ENCODE measurements around the gene SMLR1. TPM values are rescaled to one million over a fixed set of nuclear protein-coding genes. Genes with fewer than 3 reads are reported as not detected.

SMLR1 gene
- polyA plus RNA-seq, 1 experiment = not detected

DNA sequence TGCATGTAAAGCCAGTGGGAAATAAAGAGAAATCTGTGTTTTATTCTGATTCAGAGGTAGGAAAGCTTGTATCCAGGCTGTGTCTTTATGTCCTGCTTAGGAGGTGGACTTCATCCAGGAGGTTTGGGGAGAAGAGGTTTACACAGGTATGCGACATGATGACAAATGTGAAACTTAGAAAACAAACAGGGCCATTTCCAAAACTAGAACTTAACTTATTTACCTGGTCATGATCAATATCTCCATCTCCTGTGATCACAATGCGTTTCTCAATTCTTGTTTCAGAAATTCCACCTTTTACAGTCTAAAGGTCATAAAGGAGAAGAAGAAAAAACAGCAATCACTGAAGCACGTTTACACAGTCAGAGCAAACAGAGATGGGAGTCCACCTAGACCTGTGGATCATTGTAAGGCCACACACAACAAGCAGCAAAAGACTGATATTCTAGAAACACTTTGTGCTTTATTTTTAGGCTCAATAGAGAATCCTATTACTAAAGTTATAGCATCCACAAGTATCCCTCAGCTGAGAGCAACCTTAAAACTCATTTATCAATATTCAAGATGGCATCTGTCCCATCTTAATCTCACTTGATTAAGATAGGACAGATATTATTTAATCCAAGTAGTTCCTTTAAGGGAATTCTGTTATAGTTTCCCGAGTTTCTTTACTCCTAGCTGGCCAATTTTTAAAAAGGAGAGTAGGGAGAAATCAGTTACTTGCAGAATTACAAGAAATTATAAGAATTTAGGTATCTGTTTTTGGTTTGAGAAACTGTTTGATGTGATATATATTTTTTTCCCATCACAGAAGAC lies 36.4 kb downstream of the SMLR1 start:
- TF ChIP-seq, protein P1, sequence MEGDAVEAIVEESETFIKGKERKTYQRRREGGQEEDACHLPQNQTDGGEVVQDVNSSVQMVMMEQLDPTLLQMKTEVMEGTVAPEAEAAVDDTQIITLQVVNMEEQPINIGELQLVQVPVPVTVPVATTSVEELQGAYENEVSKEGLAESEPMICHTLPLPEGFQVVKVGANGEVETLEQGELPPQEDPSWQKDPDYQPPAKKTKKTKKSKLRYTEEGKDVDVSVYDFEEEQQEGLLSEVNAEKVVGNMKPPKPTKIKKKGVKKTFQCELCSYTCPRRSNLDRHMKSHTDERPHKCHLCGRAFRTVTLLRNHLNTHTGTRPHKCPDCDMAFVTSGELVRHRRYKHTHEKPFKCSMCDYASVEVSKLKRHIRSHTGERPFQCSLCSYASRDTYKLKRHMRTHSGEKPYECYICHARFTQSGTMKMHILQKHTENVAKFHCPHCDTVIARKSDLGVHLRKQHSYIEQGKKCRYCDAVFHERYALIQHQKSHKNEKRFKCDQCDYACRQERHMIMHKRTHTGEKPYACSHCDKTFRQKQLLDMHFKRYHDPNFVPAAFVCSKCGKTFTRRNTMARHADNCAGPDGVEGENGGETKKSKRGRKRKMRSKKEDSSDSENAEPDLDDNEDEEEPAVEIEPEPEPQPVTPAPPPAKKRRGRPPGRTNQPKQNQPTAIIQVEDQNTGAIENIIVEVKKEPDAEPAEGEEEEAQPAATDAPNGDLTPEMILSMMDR (IDR thresholded peaks at IDR 0.05; ENCODE audit: insufficient read depth, low read depth, low read length) = no peak
- Histone ChIP-seq H3K36me3 (ENCODE audit: control insufficient read depth, insufficient read depth, low read length) (no peaks in the 10 kb centered on the region; the same call in 1 of the 2 replicates), H3K4me3 (ENCODE audit: low read depth, low read length) (no peak overlapping the region), H3K27me3 (ENCODE audit: control insufficient read depth, insufficient read depth, low read length) (no peaks in the 10 kb centered on the region)
- ChIA-PET CTCF (interaction anchor here (0.8 to 1.9 kb wide), 3 partner anchors 9 to 21 kb away, joined by 3 to 11 read pairs (median 3); no protein-coding TSS in a partner anchor), POLR2A (no interaction called here)
- DNase-seq (ENCODE audit: low read depth) = no peak

DNA sequence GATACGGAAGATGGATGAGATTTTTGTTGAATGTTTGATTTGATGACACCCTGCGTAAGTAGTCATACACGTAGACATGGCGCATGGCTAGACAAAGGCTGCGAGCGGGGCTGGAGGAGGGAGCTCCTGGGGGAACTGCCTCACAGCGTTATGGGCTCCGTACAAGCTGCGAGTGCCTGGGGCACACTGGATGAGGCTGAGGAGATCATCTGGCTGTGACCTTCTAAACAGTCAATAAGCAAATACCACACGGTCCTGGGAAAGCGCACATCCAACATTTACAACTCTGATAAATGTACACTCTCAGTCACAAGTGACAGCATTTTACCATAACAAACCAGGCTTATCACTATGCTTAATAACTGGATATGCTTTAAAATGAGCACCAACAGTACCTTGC lies 37.1 kb downstream of the SMLR1 start:
- H3K27me3 ChIP-seq (ENCODE audit: control insufficient read depth, insufficient read depth, low read length) = no peaks in the 10 kb centered on the region
- ChIA-PET CTCF (interaction anchor here (1.9 kb wide), 1 partner anchor 8 kb away, joined by 11 read pairs; no protein-coding TSS in a partner anchor), POLR2A (no interaction called here)
- H3K36me3 ChIP-seq (ENCODE audit: control insufficient read depth, insufficient read depth, low read length) = no peaks in the 10 kb centered on the region; the same call in 1 of the 2 replicates
- no peak for DNase-seq (ENCODE audit: low read depth)
- H3K4me3 ChIP-seq (ENCODE audit: low read depth, low read length) = no peak overlapping the region
- TF ChIP-seq, protein P1 (IDR thresholded peaks at IDR 0.05; ENCODE audit: insufficient read depth, low read depth, low read length) = no peak

DNA sequence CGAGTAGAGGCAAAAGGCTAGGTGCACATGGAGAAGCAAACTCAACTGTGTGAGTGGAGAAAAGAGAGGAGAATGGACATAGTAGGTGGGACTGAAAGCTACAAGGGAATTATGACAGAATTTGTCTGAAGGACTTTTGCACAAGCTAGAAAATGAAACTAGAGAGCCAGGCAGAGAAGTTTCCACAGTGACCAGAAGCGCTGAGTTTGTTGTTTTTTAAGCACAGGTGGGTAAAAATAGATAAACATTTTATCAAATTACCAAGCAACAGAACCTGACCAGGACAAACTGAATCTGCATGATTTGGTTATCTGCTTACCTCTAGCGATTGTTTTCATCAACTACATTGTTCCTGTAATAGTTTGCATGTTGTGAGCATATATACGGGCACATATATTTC lies 38.6 kb downstream of the SMLR1 start:
- no peak for DNase-seq (ENCODE audit: low read depth)
- TF ChIP-seq, protein P1 (IDR thresholded peaks at IDR 0.05; ENCODE audit: insufficient read depth, low read depth, low read length) = no peak
- H3K27me3 ChIP-seq (ENCODE audit: control insufficient read depth, insufficient read depth, low read length) = no peaks in the 10 kb centered on the region
- ChIA-PET POLR2A (no interaction called here), CTCF (no interaction called here)
- H3K36me3 ChIP-seq (ENCODE audit: control insufficient read depth, insufficient read depth, low read length) = no peaks in the 10 kb centered on the region; the same call in 1 of the 2 replicates
- no peak overlapping the region for H3K4me3 ChIP-seq (ENCODE audit: low read depth, low read length)

DNA sequence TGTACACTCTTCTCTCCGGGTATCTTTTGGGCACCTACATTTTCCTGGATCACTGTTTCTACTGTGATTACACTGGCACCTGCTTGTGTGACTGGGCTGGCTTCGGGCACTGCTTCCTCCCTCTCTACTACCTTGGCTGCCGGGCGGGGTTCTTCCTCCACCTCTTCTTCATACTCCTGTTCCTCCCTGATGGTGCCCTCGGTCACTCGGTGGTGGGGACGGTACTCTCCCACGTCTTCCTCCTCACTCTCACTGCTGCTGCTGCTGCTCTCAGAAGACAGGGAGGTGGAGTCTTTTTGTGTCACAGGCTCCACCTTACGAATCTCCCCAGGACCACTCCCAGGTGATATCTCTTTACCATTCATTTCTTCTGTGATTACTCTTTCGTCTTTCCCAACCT lies 42.5 kb downstream of the SMLR1 start:
- no peaks in the 10 kb centered on the region for H3K27me3 ChIP-seq (ENCODE audit: control insufficient read depth, insufficient read depth, low read length)
- POLR2A ChIA-PET = no interaction called here
- TF ChIP-seq, protein P1 (IDR thresholded peaks at IDR 0.05; ENCODE audit: insufficient read depth, low read depth, low read length) = no peak

DNA sequence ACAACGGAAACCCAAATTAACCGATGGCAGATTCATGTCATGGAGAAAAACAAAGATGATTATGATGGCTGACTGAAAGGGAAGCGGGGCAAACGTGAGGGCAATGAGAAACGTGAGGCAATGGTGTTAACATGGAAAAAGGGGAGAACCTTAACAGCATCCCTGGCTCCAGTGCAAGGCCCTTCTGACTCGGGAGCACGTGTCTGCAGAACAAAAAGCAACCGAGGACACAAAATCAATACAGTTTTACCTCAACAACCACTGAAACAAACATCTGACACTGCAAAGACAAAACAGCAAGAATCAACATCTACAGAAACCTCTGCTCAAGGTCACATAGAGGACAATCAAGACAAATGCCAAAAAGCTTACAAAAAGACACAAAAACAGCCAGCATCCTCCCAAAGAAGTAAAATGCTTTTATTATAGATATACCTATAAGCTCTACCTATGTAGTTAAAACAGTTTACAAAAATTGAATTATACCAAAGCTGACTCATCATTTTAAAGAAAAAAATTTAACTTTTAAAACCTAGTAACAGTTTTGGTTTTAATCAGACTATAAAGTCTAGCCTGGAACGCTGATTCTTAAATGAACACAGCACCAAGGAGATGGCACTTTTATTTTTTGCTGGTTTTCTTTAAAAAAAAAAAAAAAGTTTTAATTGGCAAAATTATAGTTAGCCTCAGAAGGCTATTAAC lies 43.1 kb downstream of the SMLR1 start:
- TF ChIP-seq, protein P1 (IDR thresholded peaks at IDR 0.05; ENCODE audit: insufficient read depth, low read depth, low read length) = no peak
- Histone ChIP-seq H3K4me3 (ENCODE audit: low read depth, low read length) (no peak overlapping the region), H3K36me3 (ENCODE audit: control insufficient read depth, insufficient read depth, low read length) (no peaks in the 10 kb centered on the region), H3K27me3 (ENCODE audit: control insufficient read depth, insufficient read depth, low read length) (no peaks in the 10 kb centered on the region)
- DNase-seq (ENCODE audit: low read depth) = no peak
- ChIA-PET CTCF (interaction anchor here (0.8 to 3.2 kb wide), 8 partner anchors 11 to 823 kb away, joined by 3 to 28 read pairs (median 4); no protein-coding TSS in a partner anchor), POLR2A (no interaction called here)

More for the DNA sequence above, 42.5 kb downstream of the SMLR1 start:
- no peak for DNase-seq (ENCODE audit: low read depth)
- H3K4me3 ChIP-seq (ENCODE audit: low read depth, low read length) = no peak overlapping the region
- no peaks in the 10 kb centered on the region for H3K36me3 ChIP-seq (ENCODE audit: control insufficient read depth, insufficient read depth, low read length)
- CTCF ChIA-PET = interaction anchor here (0.8 to 1.2 kb wide), 2 partner anchors 11 to 171 kb away, joined by 3 to 4 read pairs; no protein-coding TSS in a partner anchor
